Liver (tissue), 9 donors: ENCODE data around the gene JOSD2. TPM values are rescaled to one million over a fixed set of nuclear protein-coding genes. Genes with fewer than 3 reads are reported as not detected.

ENCODE experiments used
- DNase-seq: peaks from one replicate; pipeline ENCODE4 v3.0.0-alpha.2; 2017; ENCODE audit warnings: low spot score
- H3K27ac ChIP-seq, 2 donors: one replicate each; pipeline ENCODE4 v1.7.0; 2013; ENCODE audit warnings: inconsistent platforms in 2 of 2, low read length in 2 of 2, control low read depth in 1 of 2, low read depth in 1 of 2, mild to moderate bottlenecking in 1 of 2
- H3K27me3 ChIP-seq, 4 donors: one replicate each; pipeline versions ENCODE4 v1.6.1 to v1.7.0; 2013; ENCODE audit warnings: low read length in 3 of 4, inconsistent platforms in 1 of 4, mild to moderate bottlenecking in 1 of 4, moderate library complexity in 1 of 4; ENCODE audit not compliant: control insufficient read depth in 4 of 4, insufficient read depth in 4 of 4
- H3K36me3 ChIP-seq, 4 donors: one replicate each; pipeline versions ENCODE4 v1.6.1 to v1.7.0; 2013; ENCODE audit warnings: low read length in 3 of 4, mild to moderate bottlenecking in 3 of 4, low read depth in 1 of 4, moderate library complexity in 1 of 4; ENCODE audit not compliant: control insufficient read depth in 4 of 4, insufficient read depth in 3 of 4
- H3K4me1 ChIP-seq, 4 donors: one replicate each; pipeline versions ENCODE4 v1.6.1 to v1.7.0; 2013; ENCODE audit warnings: low read length in 3 of 4, mild to moderate bottlenecking in 3 of 4, moderate library complexity in 1 of 4; ENCODE audit not compliant: control insufficient read depth in 4 of 4, insufficient read depth in 4 of 4
- H3K4me3 ChIP-seq, 3 donors: one replicate each; pipeline versions ENCODE4 v1.6.1 to v1.7.0; 2013; ENCODE audit warnings: low read length in 3 of 3, control low read depth in 1 of 3, low read depth in 1 of 3, mild to moderate bottlenecking in 1 of 3
- H3K9ac ChIP-seq, 2 donors: one replicate each; pipeline ENCODE4 v1.7.0; 2013; ENCODE audit warnings: low read length in 2 of 2, mild to moderate bottlenecking in 2 of 2, moderate library complexity in 2 of 2, control low read depth in 1 of 2, low read depth in 1 of 2
- H3K9me3 ChIP-seq, 4 donors: one replicate each; pipeline versions ENCODE4 v1.6.1 to v1.7.0; 2013; ENCODE audit warnings: low read length in 3 of 4; ENCODE audit not compliant: control insufficient read depth in 4 of 4
- EGR1 ChIP-seq, 2 donors: IDR thresholded peaks; 2 replicates each; pipeline ENCODE4 v1.6.1; 2016 to 2018; ENCODE audit warnings: antibody characterized with exemption in 2 of 2, low read depth in 2 of 2
- FOXA1 ChIP-seq: IDR thresholded peaks from 2 replicates; pipeline ENCODE4 v1.6.1; 2016; ENCODE audit warnings: antibody characterized with exemption
- FOXA2 ChIP-seq: IDR thresholded peaks from 2 replicates; pipeline ENCODE4 v1.6.1; 2016; ENCODE audit warnings: antibody characterized with exemption
- GABPA ChIP-seq, 2 donors: IDR thresholded peaks in 1 of 2; conservative IDR thresholded peaks in 1 of 2; 2 replicates each; pipeline ENCODE4 v1.6.1; 2016; ENCODE audit warnings: antibody characterized with exemption in 2 of 2, mild to moderate bottlenecking in 1 of 2, moderate library complexity in 1 of 2
- HNF4A ChIP-seq, 2 donors: conservative IDR thresholded peaks; 2 replicates each; pipeline ENCODE4 v1.6.1; 2016; ENCODE audit warnings: antibody characterized with exemption in 2 of 2, mild to moderate bottlenecking in 2 of 2
- HNF4G ChIP-seq: IDR thresholded peaks from 2 replicates; pipeline ENCODE4 v1.6.1; 2016; ENCODE audit warnings: antibody characterized with exemption
- JUND ChIP-seq, 2 donors: IDR thresholded peaks; 2 replicates each; pipeline ENCODE4 v1.6.1; 2016; ENCODE audit warnings: antibody characterized with exemption in 2 of 2
- NR2F2 ChIP-seq: IDR thresholded peaks from 2 replicates; pipeline ENCODE4 v1.6.1; 2016; ENCODE audit warnings: antibody characterized with exemption
- RAD21 ChIP-seq, 2 donors: IDR thresholded peaks; 2 replicates each; pipeline ENCODE4 v1.6.1; 2016; ENCODE audit warnings: antibody characterized with exemption in 2 of 2, mild to moderate bottlenecking in 2 of 2
- RXRA ChIP-seq, 2 donors: IDR thresholded peaks; 2 replicates each; pipeline ENCODE4 v1.6.1; 2017 to 2018; ENCODE audit warnings: antibody characterized with exemption in 2 of 2, mild to moderate bottlenecking in 1 of 2
- SP1 ChIP-seq: IDR thresholded peaks from 2 replicates; pipeline ENCODE4 v1.6.1; 2018; ENCODE audit warnings: antibody characterized with exemption, mild to moderate bottlenecking
- TAF1 ChIP-seq: conservative IDR thresholded peaks from 2 replicates; pipeline ENCODE4 v1.6.1; 2016; ENCODE audit warnings: antibody characterized with exemption, mild to moderate bottlenecking
- YY1 ChIP-seq: IDR thresholded peaks from 2 replicates; pipeline ENCODE4 v1.6.1; 2016; ENCODE audit warnings: antibody characterized with exemption, mild to moderate bottlenecking
- WGBS: extraction: QIAGEN DNeasy Blood & Tissue Kit; methylation state at CpG from one replicate; pipeline ENCODE4 v1.1.7; 2013; 5-methylcytosine and 5-hydroxymethylcytosine counted together
- polyA plus RNA-seq, 2 donors: library from polyadenylated mRNA; stranded (reverse) in 1 of 2; unstranded in 1 of 2; fragments of 200-250 nt in 1 of 2; fragments of >200 nt in 1 of 2; fragmentation: Nextera tagmentation in 1 of 2; extraction: Ambion mirVana in 1 of 2; gene quantifications; one replicate each; pipeline versions ENCODE4 v1.2.1 to v1.2.3, GENCODE V29; 2013 to 2015
- total RNA-seq, 2 donors: library from RNA; depleted of rRNA; stranded (reverse); fragments of >200 nt; gene quantifications; one replicate each; pipeline ENCODE4 v1.2.3, GENCODE V29; 2014
- TF ChIP-seq, protein P1 (sequence below): fragments of 150-350 bp; IDR thresholded peaks from 2 replicates; pipeline ENCODE4 v1.5.1; 2017; ENCODE audit warnings: improper control_type of control experiment, low read depth, low read length; ENCODE audit not compliant: missing input control
- TF ChIP-seq, protein P2 (sequence below): IDR thresholded peaks from 2 replicates; pipeline ENCODE4 v1.6.1; 2016; ENCODE audit warnings: antibody characterized with exemption
- TF ChIP-seq, protein P3 (sequence below): IDR thresholded peaks from 2 replicates; pipeline ENCODE4 v1.6.1; 2016; ENCODE audit warnings: antibody characterized with exemption, mild to moderate bottlenecking
- TF ChIP-seq, protein P4 (sequence below): IDR thresholded peaks from 2 replicates; pipeline ENCODE4 v1.6.1; 2016; ENCODE audit warnings: antibody characterized with exemption
- TF ChIP-seq, protein P5 (sequence below): IDR thresholded peaks from 2 replicates; pipeline ENCODE4 v1.6.1; 2016; ENCODE audit warnings: antibody characterized with exemption
- donor health status: healthy.
- donor health status: healthy.
- donor health status: healthy.
- donor health status: healthy.
- donor health status: healthy.

JOSD2 gene
- total and polyA plus RNA-seq, 4 donors = 6.6 to 32.9 (median 20.0) TPM

DNA sequence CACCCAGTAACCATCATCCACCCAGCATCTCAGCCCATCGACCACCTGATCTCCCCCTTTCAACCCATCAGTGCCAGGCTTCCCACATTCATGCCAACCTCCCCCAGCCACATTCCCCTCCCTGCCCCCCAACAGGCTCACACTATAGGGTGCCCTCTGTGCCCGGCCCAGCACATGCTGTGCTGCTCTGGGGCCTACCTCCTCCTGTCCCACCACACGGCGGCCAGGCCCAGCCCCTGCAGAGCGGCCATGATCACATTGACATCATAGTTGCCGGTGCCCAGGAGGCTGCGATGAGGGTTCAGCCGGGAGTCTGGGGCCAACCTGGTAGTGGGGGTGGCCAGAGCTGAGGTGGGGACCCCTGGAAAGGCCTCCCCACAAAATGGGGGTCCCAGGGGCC is 3.6 kb downstream of the JOSD2 start:
- no peak for DNase-seq
- Histone ChIP-seq H3K4me3 (no peak overlapping the region), H3K4me1 (peaks cover 6 to 18% (median 9%) of the 10 kb centered on the region in 4 donors), H3K27ac (no peak overlapping the region), H3K36me3 (no peaks in the 10 kb centered on the region), H3K27me3 (no peaks in the 10 kb centered on the region), H3K9ac (no peak overlapping the region), H3K9me3 (no peaks in the 10 kb centered on the region)
- WGBS = 96% methylated on average over 8 of the region's 8 CpGs
- TF ChIP-seq NR2F2 = no peak
- TF ChIP-seq RAD21 (IDR thresholded peaks at IDR 0.05) = no peak
- no peak for TF ChIP-seq YY1
- no peak for TF ChIP-seq HNF4A (conservative IDR thresholded peaks at IDR 0.05)
- TF ChIP-seq, protein P1, sequence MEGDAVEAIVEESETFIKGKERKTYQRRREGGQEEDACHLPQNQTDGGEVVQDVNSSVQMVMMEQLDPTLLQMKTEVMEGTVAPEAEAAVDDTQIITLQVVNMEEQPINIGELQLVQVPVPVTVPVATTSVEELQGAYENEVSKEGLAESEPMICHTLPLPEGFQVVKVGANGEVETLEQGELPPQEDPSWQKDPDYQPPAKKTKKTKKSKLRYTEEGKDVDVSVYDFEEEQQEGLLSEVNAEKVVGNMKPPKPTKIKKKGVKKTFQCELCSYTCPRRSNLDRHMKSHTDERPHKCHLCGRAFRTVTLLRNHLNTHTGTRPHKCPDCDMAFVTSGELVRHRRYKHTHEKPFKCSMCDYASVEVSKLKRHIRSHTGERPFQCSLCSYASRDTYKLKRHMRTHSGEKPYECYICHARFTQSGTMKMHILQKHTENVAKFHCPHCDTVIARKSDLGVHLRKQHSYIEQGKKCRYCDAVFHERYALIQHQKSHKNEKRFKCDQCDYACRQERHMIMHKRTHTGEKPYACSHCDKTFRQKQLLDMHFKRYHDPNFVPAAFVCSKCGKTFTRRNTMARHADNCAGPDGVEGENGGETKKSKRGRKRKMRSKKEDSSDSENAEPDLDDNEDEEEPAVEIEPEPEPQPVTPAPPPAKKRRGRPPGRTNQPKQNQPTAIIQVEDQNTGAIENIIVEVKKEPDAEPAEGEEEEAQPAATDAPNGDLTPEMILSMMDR = no peak
- TF ChIP-seq, protein P2, sequence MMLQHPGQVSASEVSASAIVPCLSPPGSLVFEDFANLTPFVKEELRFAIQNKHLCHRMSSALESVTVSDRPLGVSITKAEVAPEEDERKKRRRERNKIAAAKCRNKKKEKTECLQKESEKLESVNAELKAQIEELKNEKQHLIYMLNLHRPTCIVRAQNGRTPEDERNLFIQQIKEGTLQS = no peak
- no peak for TF ChIP-seq GABPA (IDR thresholded peaks at IDR 0.05 in 1 of 2, conservative IDR thresholded peaks at IDR 0.05 in 1 of 2)

DNA sequence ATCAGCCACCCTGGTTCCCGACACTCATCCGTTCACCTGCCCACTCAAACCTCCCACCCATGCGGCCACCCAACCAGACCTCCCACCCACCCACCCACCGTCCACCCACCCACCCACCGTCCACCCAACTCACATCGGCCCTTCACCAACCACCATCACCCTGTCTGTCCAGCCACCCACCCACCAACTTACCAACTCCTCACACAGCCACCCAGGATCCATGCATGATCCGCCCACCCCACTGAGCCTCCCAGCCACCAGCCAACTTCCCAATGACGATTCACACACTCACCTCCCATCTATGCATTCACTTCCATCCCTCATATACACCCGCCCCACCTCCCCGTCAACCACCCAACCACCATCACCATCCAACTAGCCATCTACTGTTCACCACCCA is 4.3 kb downstream of the JOSD2 start:
- no peak for DNase-seq
- Histone ChIP-seq H3K4me1 (peaks cover 0 to 12% (median 3%) of the 10 kb centered on the region in 4 donors), H3K36me3 (no peaks in the 10 kb centered on the region), H3K4me3 (no peak overlapping the region), H3K9ac (no peak overlapping the region), H3K27ac (no peak overlapping the region), H3K27me3 (no peaks in the 10 kb centered on the region), H3K9me3 (no peaks in the 10 kb centered on the region)
- 97% methylated on average over 10 of the region's 10 CpGs for WGBS
- TF ChIP-seq EGR1 (IDR thresholded peaks at IDR 0.05; ENCODE audit: low read depth in 2 of 2) = no peak
- TF ChIP-seq, protein P2 = no peak
- TF ChIP-seq FOXA2 = no peak
- TF ChIP-seq, protein P3, sequence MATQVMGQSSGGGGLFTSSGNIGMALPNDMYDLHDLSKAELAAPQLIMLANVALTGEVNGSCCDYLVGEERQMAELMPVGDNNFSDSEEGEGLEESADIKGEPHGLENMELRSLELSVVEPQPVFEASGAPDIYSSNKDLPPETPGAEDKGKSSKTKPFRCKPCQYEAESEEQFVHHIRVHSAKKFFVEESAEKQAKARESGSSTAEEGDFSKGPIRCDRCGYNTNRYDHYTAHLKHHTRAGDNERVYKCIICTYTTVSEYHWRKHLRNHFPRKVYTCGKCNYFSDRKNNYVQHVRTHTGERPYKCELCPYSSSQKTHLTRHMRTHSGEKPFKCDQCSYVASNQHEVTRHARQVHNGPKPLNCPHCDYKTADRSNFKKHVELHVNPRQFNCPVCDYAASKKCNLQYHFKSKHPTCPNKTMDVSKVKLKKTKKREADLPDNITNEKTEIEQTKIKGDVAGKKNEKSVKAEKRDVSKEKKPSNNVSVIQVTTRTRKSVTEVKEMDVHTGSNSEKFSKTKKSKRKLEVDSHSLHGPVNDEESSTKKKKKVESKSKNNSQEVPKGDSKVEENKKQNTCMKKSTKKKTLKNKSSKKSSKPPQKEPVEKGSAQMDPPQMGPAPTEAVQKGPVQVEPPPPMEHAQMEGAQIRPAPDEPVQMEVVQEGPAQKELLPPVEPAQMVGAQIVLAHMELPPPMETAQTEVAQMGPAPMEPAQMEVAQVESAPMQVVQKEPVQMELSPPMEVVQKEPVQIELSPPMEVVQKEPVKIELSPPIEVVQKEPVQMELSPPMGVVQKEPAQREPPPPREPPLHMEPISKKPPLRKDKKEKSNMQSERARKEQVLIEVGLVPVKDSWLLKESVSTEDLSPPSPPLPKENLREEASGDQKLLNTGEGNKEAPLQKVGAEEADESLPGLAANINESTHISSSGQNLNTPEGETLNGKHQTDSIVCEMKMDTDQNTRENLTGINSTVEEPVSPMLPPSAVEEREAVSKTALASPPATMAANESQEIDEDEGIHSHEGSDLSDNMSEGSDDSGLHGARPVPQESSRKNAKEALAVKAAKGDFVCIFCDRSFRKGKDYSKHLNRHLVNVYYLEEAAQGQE = no peak
- no peak for TF ChIP-seq JUND (IDR thresholded peaks at IDR 0.05)
- TF ChIP-seq FOXA1 = no peak
- TF ChIP-seq NR2F2 = no peak
- TF ChIP-seq, protein P4, sequence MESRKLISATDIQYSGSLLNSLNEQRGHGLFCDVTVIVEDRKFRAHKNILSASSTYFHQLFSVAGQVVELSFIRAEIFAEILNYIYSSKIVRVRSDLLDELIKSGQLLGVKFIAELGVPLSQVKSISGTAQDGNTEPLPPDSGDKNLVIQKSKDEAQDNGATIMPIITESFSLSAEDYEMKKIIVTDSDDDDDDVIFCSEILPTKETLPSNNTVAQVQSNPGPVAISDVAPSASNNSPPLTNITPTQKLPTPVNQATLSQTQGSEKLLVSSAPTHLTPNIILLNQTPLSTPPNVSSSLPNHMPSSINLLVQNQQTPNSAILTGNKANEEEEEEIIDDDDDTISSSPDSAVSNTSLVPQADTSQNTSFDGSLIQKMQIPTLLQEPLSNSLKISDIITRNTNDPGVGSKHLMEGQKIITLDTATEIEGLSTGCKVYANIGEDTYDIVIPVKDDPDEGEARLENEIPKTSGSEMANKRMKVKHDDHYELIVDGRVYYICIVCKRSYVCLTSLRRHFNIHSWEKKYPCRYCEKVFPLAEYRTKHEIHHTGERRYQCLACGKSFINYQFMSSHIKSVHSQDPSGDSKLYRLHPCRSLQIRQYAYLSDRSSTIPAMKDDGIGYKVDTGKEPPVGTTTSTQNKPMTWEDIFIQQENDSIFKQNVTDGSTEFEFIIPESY = no peak
- TF ChIP-seq TAF1 = no peak
- no peak for TF ChIP-seq HNF4A (conservative IDR thresholded peaks at IDR 0.05)
- TF ChIP-seq HNF4G = no peak
- no peak for TF ChIP-seq SP1
- TF ChIP-seq GABPA (IDR thresholded peaks at IDR 0.05 in 1 of 2, conservative IDR thresholded peaks at IDR 0.05 in 1 of 2) = no peak
- TF ChIP-seq, protein P5, sequence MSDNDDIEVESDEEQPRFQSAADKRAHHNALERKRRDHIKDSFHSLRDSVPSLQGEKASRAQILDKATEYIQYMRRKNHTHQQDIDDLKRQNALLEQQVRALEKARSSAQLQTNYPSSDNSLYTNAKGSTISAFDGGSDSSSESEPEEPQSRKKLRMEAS = no peak
- no peak for TF ChIP-seq YY1
- TF ChIP-seq, protein P1 = no peak
- TF ChIP-seq RXRA (IDR thresholded peaks at IDR 0.05) = no peak
